K562 (cell line): ENCODE measurements around the gene EN2. TPM values are rescaled to one million over a fixed set of nuclear protein-coding genes. Genes with fewer than 3 reads are reported as not detected.

Experiments
- ATAC-seq: fragments of 200-7000 bp; cut with Tn5 transposase; 3 replicates; pipeline ENCODE4 v1.9.1; 2020; ENCODE audit warnings: moderate library complexity
- BruUV-seq: library from RNA; stranded (reverse); fragments of 400-500 nt; replicated peaks from 2 replicates; lab custom pipeline; 2021; lab: Mats Ljungman, UMichigan
- CTCF ChIA-PET: fragments of 300-600 bp; formaldehyde crosslinking; extraction: SDS; loops from one replicate; lab custom pipeline; 2021; ENCODE audit warnings: low intra/inter-chr PET ratio; lab: Yijun Ruan, JAX
- POLR2A ChIA-PET: fragments of 300-600, 350-650 bp; sonication (Branson Sonifier 250); formaldehyde crosslinking; extraction: SDS; loops from one replicate; lab custom pipeline; 2021; ENCODE audit warnings: antibody characterized with exemption, inconsistent platforms; lab: Yijun Ruan, JAX
- DNase-seq, 4 experiments: peaks; one replicate each; pipeline versions ENCODE4 v3.0.0 to v3.0.0-alpha.2; 2011 to 2018; ENCODE audit warnings: low spot score in 3 of 4, mixed read lengths in 3 of 4; ENCODE audit errors: extremely low read depth in 1 of 4
- FAIRE-seq: peaks from 2 replicates; lab custom pipeline; 2011; peaks lifted over from hg19 to GRCh38; lab: Jason Lieb, UNC
- H2AFZ ChIP-seq: 2 replicates; pipeline ENCODE4 v1.6.0; 2011; ENCODE audit warnings: low read depth, low read length, control low read depth, inconsistent platforms
- H3K27ac ChIP-seq: fragments of 200-600 bp; 3 replicates; pipeline ENCODE4 v1.8.0; 2011; ENCODE audit warnings: low read depth, mild to moderate bottlenecking, control low read depth, inconsistent platforms, low read length, moderate library complexity, mixed read lengths; ENCODE audit errors: extremely low read depth
- H3K27me3 ChIP-seq, 2 experiments: fragments of 300-600 bp in 1 of 2; 2 replicates in 1 of 2; 3 replicates in 1 of 2; pipeline versions ENCODE4 v1.6.0 to v1.8.0; 2011; ENCODE audit warnings: inconsistent platforms in 2 of 2, low read length in 2 of 2, mild to moderate bottlenecking in 1 of 2, mixed read lengths in 1 of 2, moderate library complexity in 1 of 2; ENCODE audit not compliant: control insufficient read depth in 2 of 2, insufficient read depth in 2 of 2
- H3K36me3 ChIP-seq: fragments of 300-600 bp; 3 replicates; pipeline ENCODE4 v1.8.0; 2011; ENCODE audit warnings: mild to moderate bottlenecking, low read length, inconsistent platforms; ENCODE audit not compliant: control insufficient read depth, insufficient read depth
- H3K4me1 ChIP-seq, 2 experiments: fragments of 200-600 bp in 1 of 2; replicated peaks in 1 of 2; 2 replicates in 1 of 2; 3 replicates in 1 of 2; pipeline versions ENCODE4 v1.5.1 to v1.8.0; 2011; ENCODE audit warnings: inconsistent platforms in 2 of 2, low read length in 2 of 2, mild to moderate bottlenecking in 1 of 2, mixed read lengths in 1 of 2, moderate library complexity in 1 of 2; ENCODE audit not compliant: control insufficient read depth in 2 of 2, insufficient read depth in 2 of 2
- H3K4me2 ChIP-seq: 2 replicates; pipeline ENCODE4 v1.6.1; 2011; ENCODE audit warnings: low read length, control low read depth, inconsistent platforms, mixed read lengths; ENCODE audit not compliant: insufficient read depth
- H3K4me3 ChIP-seq: fragments of 200-600 bp; sonication (generic), shearing (Covaris generic); 2 replicates; pipeline ENCODE4 v1.5.1; 2016; ENCODE audit warnings: control low read depth, inconsistent platforms
- H3K79me2 ChIP-seq: fragments of 200-600 bp; 3 replicates; pipeline ENCODE4 v1.8.0; 2011; ENCODE audit warnings: low read length, inconsistent platforms; ENCODE audit not compliant: control insufficient read depth, insufficient read depth
- H3K9ac ChIP-seq, 2 experiments: 2 replicates each; pipeline versions ENCODE4 v1.6.0 to v1.6.1; 2011; ENCODE audit warnings: low read depth in 2 of 2, low read length in 2 of 2, control low read depth in 1 of 2, inconsistent platforms in 1 of 2, mild to moderate bottlenecking in 1 of 2, mixed read lengths in 1 of 2; ENCODE audit not compliant: insufficient read depth in 1 of 2
- H3K9me1 ChIP-seq: one replicate; pipeline ENCODE4 v1.6.0; 2011; ENCODE audit warnings: inconsistent platforms, mild to moderate bottlenecking, low read length, moderate library complexity; ENCODE audit not compliant: control insufficient read depth, insufficient read depth
- H3K9me3 ChIP-seq: replicated peaks from 2 replicates; pipeline ENCODE4 v1.5.1; 2011; ENCODE audit warnings: low read depth, low read length, inconsistent platforms; ENCODE audit not compliant: control insufficient read depth, insufficient read depth
- H4K20me1 ChIP-seq: replicated peaks from 2 replicates; pipeline ENCODE4 v1.6.1; 2011; ENCODE audit warnings: low read length, inconsistent platforms, mixed read lengths; ENCODE audit not compliant: control insufficient read depth, insufficient read depth
- BMI1 ChIP-seq: fragments of 150-350 bp; IDR thresholded peaks from 2 replicates; pipeline ENCODE4 v1.6.1; 2014; ENCODE audit warnings: low read length
- JUNB ChIP-seq: fragments of 450-650 bp; formaldehyde crosslinking; conservative IDR thresholded peaks from 2 replicates; pipeline ENCODE4 v1.4.0; 2020; ENCODE audit warnings: mild to moderate bottlenecking
- NFATC3 ChIP-seq: fragments of 450-650 bp; IDR thresholded peaks from 2 replicates; pipeline ENCODE4 v1.6.1; 2017; ENCODE audit warnings: mild to moderate bottlenecking
- NFRKB ChIP-seq: fragments of 450-650 bp; IDR thresholded peaks from 2 replicates; pipeline ENCODE4 v1.6.1; 2016; ENCODE audit warnings: low read depth
- NFXL1 ChIP-seq: fragments of 450-650 bp; formaldehyde crosslinking; IDR thresholded peaks from 2 replicates; pipeline ENCODE4 v1.4.0; 2021; ENCODE audit warnings: mild to moderate bottlenecking
- POLR3A ChIP-seq: IDR thresholded peaks from 2 replicates; pipeline ENCODE4 v1.6.1; 2011; ENCODE audit warnings: borderline replicate concordance, mild to moderate bottlenecking, moderate library complexity; ENCODE audit not compliant: insufficient read length, insufficient read depth; ENCODE audit errors: extremely low read depth
- PTTG1 ChIP-seq: fragments of 450-650 bp; IDR thresholded peaks from 2 replicates; pipeline ENCODE4 v1.6.1; 2016; ENCODE audit warnings: low read depth, mild to moderate bottlenecking, missing genetic modification characterization, missing compliant biosample characterization
- SRSF7 ChIP-seq: fragments of 200-400 bp; formaldehyde crosslinking; optimal IDR thresholded peaks from 2 replicates; pipeline ENCODE3; 2017; ENCODE audit warnings: mild to moderate bottlenecking, low read depth, low read length
- ZNF217 ChIP-seq: sonication (generic); formaldehyde crosslinking; IDR thresholded peaks from 2 replicates; pipeline ENCODE4 v1.8.0; 2022; ENCODE audit warnings: mild to moderate bottlenecking, missing genetic modification reagents
- ZNF778 ChIP-seq: fragments of 450-650 bp; formaldehyde crosslinking; IDR thresholded peaks from 2 replicates; pipeline ENCODE4 v1.4.0; 2020; ENCODE audit warnings: mild to moderate bottlenecking, moderate library complexity
- WGBS: fragments of 100-300 bp; shearing (Covaris generic); methylation state at CpG from one replicate; pipeline ENCODE4 v1.1.6; 2016; ENCODE audit warnings: low coverage, mixed read lengths; ENCODE audit not compliant: insufficient coverage; ENCODE audit errors: missing lambda C conversion rate; 5-methylcytosine and 5-hydroxymethylcytosine counted together
- in situ Hi-C: fragments of 300-500 bp; cut with MboI; formaldehyde crosslinking; loops from 4 replicates; pipeline ENCODE4 v1.15.0; 2018; ENCODE audit warnings: inconsistent platforms, mixed read lengths
- intact Hi-C: fragments of 100-400 bp; cut with micrococcal nuclease; formaldehyde crosslinking; loops from 2 replicates; pipeline ENCODE4 v1.14.2; 2022
- polyA plus RNA-seq, 8 experiments: library from polyadenylated mRNA; depleted of rRNA in 4 of 8; stranded (reverse) in 5 of 8; unstranded in 3 of 8; fragments of >200 nt; fragmentation: Nextera tagmentation in 2 of 8; fragmentation: Illumina TruSeq in 1 of 8; extraction: Ambion mirVana in 2 of 8; extraction: Trizol in 1 of 8; gene quantifications; 2 replicates each; pipeline versions ENCODE4 v1.2.1 to v1.2.3, GENCODE V29; 2011 to 2014; ENCODE audit warnings: inconsistent platforms in 1 of 8, missing spikeins in 1 of 8
- total RNA-seq, 7 experiments: library from RNA; depleted of rRNA in 6 of 7; stranded (reverse); fragments of >200 nt in 6 of 7; fragmentation: Illumina TruSeq in 2 of 7; extraction: Trizol in 2 of 7; gene quantifications; 2 replicates each; pipeline versions ENCODE4 v1.2.1 to v1.2.3, GENCODE V29; 2011 to 2021; ENCODE audit warnings: low replicate concordance in 1 of 7
- TF ChIP-seq, protein P1 (sequence below): sonication (generic); formaldehyde crosslinking; IDR thresholded peaks from 2 replicates; pipeline ENCODE4 v1.8.1; 2023; ENCODE audit warnings: mild to moderate bottlenecking, missing genetic modification reagents
- TF ChIP-seq, protein P2 (sequence below): IDR thresholded peaks from 2 replicates; pipeline ENCODE4 v1.6.1; 2012; ENCODE audit warnings: low read depth, low read length, improper control_type of control experiment, borderline replicate concordance
- TF ChIP-seq, protein P3 (sequence below): sonication (generic); formaldehyde crosslinking; IDR thresholded peaks from 2 replicates; pipeline ENCODE4 v1.8.1; 2023; ENCODE audit warnings: missing genetic modification reagents, mild to moderate bottlenecking, borderline replicate concordance

EN2 gene
- total and polyA plus RNA-seq, 9 of the 15 experiments (the other 6 are each of a cell fraction or from before 2014, with no cell fraction given) = 0.04 TPM; not detected in 7

DNA sequence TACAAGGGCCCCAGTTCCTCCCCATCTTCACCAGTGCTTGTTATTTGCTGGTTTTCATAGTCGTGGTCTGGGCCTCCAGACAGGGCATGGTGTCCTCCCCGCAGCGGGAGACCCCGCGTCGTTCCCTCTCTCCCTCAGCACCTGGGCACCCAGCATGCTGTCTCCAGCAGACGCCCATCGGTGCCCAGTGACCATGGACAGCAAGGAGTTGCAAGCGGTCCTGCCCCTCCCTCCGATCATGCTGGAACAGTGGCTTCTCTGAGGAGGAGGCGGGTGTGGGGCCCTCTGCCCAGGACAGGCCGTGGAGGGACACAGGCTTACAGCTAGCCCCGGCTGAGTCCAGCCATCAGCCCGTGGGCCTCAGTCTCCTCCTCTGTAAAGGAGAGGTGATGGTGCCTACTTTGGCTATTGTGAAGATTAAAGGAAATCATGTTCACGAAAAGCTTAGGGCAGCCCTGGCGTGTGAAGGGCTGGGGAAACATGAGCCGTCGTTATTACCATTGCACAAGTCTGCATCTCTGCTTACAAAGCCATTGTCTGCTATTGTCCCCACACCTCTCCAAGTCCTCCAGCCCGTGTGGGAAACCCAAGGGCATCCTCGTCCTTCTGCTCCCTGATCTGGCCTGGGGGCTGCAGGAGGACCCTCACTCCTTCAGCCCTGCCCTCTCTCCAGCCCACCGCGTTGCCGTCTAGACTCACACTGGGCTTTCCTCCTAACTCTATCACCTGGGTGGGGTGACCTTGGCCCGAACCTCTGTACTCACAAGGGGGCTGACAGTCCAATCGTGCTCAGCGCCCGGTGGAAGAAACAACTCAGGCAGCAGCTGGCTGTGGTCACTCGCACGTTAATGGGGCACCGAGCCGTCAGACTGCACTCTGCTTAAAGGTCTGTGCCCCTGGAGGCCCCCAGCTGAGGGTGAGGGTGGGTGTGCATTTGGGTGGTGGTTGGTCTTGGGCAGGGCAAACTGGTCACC lies 29.9 kb downstream of the EN2 start:
- H3K9me3 ChIP-seq = no peaks in the 10 kb centered on the region
- CTCF ChIA-PET = no interaction called here
- H3K4me3 ChIP-seq = no peak overlapping the region
- in situ Hi-C loops = no loop called here
- FAIRE-seq = no peak
- H2AFZ ChIP-seq = no peak overlapping the region
- BruUV-seq = no TSS peak
- no peaks in the 10 kb centered on the region for H3K36me3 ChIP-seq
- ATAC-seq = no peak
- intact Hi-C loops = no loop called here
- H3K4me1 ChIP-seq = peaks cover 0 to 15% of the 10 kb centered on the region in 2 experiments; a peak in 2 of 5 replicates
- H3K79me2 ChIP-seq = no peaks in the 10 kb centered on the region
- WGBS = 2% methylated on average over 26 of the region's 31 CpGs
- no peak overlapping the region for H3K4me2 ChIP-seq
- H3K27ac ChIP-seq = no peak overlapping the region
- H3K27me3 ChIP-seq = peaks cover 84 to 93% of the 10 kb centered on the region in 2 experiments
- POLR2A ChIA-PET = interaction anchor here (0.6 to 1.7 kb wide), 3 partner anchors 10 to 37 kb away, joined by 3 to 7 read pairs (median 3); no protein-coding TSS in a partner anchor
- peaks cover 13% of the 10 kb centered on the region; the same call in 1 of the 2 replicates for H4K20me1 ChIP-seq
- no peak for DNase-seq
- no peak overlapping the region for H3K9ac ChIP-seq
- H3K9me1 ChIP-seq = no peaks in the 10 kb centered on the region
- TF ChIP-seq, protein P1, sequence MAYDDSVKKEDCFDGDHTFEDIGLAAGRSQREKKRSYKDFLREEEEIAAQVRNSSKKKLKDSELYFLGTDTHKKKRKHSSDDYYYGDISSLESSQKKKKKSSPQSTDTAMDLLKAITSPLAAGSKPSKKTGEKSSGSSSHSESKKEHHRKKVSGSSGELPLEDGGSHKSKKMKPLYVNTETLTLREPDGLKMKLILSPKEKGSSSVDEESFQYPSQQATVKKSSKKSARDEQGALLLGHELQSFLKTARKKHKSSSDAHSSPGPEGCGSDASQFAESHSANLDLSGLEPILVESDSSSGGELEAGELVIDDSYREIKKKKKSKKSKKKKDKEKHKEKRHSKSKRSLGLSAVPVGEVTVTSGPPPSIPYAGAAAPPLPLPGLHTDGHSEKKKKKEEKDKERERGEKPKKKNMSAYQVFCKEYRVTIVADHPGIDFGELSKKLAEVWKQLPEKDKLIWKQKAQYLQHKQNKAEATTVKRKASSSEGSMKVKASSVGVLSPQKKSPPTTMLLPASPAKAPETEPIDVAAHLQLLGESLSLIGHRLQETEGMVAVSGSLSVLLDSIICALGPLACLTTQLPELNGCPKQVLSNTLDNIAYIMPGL = no peak
- TF ChIP-seq ZNF217 (no peak), ZNF778 (CRISPR knock-in tag) (no peak), PTTG1 (tag) (no peak), POLR3A (no peak), NFATC3 (no peak), NFXL1 (CRISPR knock-in tag) (no peak), JUNB (CRISPR knock-in tag) (no peak), NFRKB (no peak), SRSF7 (no peak), BMI1 (no peak)
- TF ChIP-seq, protein P2, sequence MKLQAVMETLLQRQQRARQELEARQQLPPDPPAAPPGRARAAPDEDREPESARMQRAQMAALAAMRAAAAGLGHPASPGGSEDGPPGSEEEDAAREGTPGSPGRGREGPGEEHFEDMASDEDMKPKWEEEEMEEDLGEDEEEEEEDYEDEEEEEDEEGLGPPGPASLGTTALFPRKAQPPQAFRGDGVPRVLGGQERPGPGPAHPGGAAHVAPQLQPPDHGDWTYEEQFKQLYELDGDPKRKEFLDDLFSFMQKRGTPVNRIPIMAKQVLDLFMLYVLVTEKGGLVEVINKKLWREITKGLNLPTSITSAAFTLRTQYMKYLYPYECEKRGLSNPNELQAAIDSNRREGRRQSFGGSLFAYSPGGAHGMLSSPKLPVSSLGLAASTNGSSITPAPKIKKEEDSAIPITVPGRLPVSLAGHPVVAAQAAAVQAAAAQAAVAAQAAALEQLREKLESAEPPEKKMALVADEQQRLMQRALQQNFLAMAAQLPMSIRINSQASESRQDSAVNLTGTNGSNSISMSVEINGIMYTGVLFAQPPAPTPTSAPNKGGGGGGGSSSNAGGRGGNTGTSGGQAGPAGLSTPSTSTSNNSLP = no peak
- TF ChIP-seq, protein P3, sequence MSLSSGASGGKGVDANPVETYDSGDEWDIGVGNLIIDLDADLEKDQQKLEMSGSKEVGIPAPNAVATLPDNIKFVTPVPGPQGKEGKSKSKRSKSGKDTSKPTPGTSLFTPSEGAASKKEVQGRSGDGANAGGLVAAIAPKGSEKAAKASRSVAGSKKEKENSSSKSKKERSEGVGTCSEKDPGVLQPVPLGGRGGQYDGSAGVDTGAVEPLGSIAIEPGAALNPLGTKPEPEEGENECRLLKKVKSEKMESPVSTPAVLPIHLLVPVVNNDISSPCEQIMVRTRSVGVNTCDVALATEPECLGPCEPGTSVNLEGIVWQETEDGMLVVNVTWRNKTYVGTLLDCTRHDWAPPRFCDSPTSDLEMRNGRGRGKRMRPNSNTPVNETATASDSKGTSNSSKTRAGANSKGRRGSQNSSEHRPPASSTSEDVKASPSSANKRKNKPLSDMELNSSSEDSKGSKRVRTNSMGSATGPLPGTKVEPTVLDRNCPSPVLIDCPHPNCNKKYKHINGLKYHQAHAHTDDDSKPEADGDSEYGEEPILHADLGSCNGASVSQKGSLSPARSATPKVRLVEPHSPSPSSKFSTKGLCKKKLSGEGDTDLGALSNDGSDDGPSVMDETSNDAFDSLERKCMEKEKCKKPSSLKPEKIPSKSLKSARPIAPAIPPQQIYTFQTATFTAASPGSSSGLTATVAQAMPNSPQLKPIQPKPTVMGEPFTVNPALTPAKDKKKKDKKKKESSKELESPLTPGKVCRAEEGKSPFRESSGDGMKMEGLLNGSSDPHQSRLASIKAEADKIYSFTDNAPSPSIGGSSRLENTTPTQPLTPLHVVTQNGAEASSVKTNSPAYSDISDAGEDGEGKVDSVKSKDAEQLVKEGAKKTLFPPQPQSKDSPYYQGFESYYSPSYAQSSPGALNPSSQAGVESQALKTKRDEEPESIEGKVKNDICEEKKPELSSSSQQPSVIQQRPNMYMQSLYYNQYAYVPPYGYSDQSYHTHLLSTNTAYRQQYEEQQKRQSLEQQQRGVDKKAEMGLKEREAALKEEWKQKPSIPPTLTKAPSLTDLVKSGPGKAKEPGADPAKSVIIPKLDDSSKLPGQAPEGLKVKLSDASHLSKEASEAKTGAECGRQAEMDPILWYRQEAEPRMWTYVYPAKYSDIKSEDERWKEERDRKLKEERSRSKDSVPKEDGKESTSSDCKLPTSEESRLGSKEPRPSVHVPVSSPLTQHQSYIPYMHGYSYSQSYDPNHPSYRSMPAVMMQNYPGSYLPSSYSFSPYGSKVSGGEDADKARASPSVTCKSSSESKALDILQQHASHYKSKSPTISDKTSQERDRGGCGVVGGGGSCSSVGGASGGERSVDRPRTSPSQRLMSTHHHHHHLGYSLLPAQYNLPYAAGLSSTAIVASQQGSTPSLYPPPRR (CRISPR knock-in tag) = no peak
